HFFc6 (cell line): ENCODE measurements around the gene ATP8A2. TPM values are rescaled to one million over a fixed set of nuclear protein-coding genes. Genes with fewer than 3 reads are reported as not detected.

ENCODE experiments used
- DNase-seq: peaks from one replicate; pipeline ENCODE4 v3.0.0-alpha.2; 2018
- H3K27ac Mint-ChIP-seq: 2 replicates; pipeline ENCODE4 v1.8.0; 2020; ENCODE audit warnings: mild to moderate bottlenecking, mixed read lengths
- H3K27me3 Mint-ChIP-seq: 2 replicates; pipeline ENCODE4 v1.8.0; 2021; ENCODE audit warnings: mild to moderate bottlenecking, moderate library complexity, mixed read lengths; ENCODE audit not compliant: insufficient read depth
- H3K36me3 Mint-ChIP-seq: 2 replicates; pipeline ENCODE4 v1.8.0; 2021; ENCODE audit warnings: low read depth, mixed read lengths
- H3K4me1 Mint-ChIP-seq: 2 replicates; pipeline ENCODE4 v1.8.0; 2020; ENCODE audit warnings: low read depth, mixed read lengths
- H3K4me3 Mint-ChIP-seq: 2 replicates; pipeline ENCODE4 v1.8.0; 2020; ENCODE audit warnings: mild to moderate bottlenecking, moderate library complexity, mixed read lengths
- H3K9me3 Mint-ChIP-seq: 2 replicates; pipeline ENCODE4 v1.8.0; 2020; ENCODE audit warnings: mild to moderate bottlenecking, mixed read lengths
- CTCF ChIP-seq: fragments of 200-600 bp; sonication (generic); IDR thresholded peaks from 2 replicates; pipeline ENCODE4 v1.5.0; 2021; ENCODE audit warnings: antibody characterized with exemption, mild to moderate bottlenecking
- total RNA-seq, 6 experiments: library from RNA; stranded (reverse); fragmentation: NEBNext Ultra II Directional; extraction: Animal tissue kit (Norgen Biotek cat#: 25700); gene quantifications; 2 replicates in 1 of 6; 3 replicates in 5 of 6; pipeline ENCODE4 v1.2.3, GENCODE V29; 2021

ATP8A2 gene
- total RNA-seq, 6 experiments from 2014 or later = 0.02 TPM; not detected in 5

DNA sequence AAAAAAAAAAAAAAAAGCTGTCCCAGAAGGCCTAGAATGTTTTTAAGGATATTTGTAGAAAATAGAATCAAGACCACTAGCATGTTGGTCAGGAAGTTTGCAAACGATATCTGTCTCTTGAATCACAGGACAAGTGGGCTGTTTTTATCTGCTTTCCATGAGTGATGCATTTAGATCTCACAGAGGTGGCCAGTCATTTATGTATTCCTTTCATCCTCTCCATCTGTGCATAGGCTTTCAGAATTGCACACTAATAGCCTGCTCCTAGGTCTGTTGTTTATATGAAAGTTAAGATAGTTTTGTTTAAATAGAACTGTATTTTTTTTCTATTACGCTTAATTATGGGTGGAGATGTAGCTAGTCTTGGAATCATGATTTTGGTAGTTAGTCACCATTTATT, 390.5 kb downstream of the ATP8A2 start:
- no peak for DNase-seq
- peaks cover 49% of the 10 kb centered on the region for H3K9me3 Mint-ChIP-seq
- TF ChIP-seq CTCF = no peak
- H3K36me3 Mint-ChIP-seq = peaks cover 2% of the 10 kb centered on the region; the same call in 1 of the 2 replicates
- H3K27ac Mint-ChIP-seq = no peak overlapping the region
- no peaks in the 10 kb centered on the region; the same call in 1 of the 2 replicates for H3K27me3 Mint-ChIP-seq
- no peaks in the 10 kb centered on the region for H3K4me1 Mint-ChIP-seq
- H3K4me3 Mint-ChIP-seq = no peak overlapping the region

- Mint-ChIP-seq H3K4me3 (no peak overlapping the region), H3K9me3 (peaks cover 43% of the 10 kb centered on the region)
These were observed 391.1 kb downstream of the ATP8A2 start for GRCh38 chr13:25762795-25763377.

DNA sequence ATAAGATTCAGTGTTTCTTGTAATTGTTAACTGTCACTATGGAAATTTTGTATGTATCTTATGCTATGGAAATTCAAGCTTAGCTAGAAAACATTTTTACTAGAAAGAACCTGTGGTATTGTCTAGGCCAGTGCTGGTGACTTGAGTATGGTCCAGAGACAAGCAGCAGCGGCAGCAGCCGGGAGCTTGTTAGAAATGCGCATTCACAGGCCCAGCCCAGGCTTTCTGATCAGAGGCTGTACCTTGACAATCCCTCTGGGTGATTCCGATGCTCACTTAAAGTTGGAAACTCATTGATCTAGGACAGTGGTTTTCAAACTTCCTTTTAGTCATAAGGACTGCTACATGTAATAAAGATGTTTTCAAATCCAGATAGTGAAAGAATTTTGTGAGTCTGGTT, 392.6 kb downstream of the ATP8A2 start:
- no peaks in the 10 kb centered on the region; the same call in 1 of the 2 replicates for H3K36me3 Mint-ChIP-seq

More at GRCh38 chr13:25762795-25763377, 391.1 kb downstream of the ATP8A2 start:
- no peak for DNase-seq
- H3K27me3 Mint-ChIP-seq = no peaks in the 10 kb centered on the region; the same call in 1 of the 2 replicates
- no peak for TF ChIP-seq CTCF
- no peak overlapping the region for H3K27ac Mint-ChIP-seq
- no peaks in the 10 kb centered on the region; the same call in 1 of the 2 replicates for H3K36me3 Mint-ChIP-seq
- H3K4me1 Mint-ChIP-seq = no peaks in the 10 kb centered on the region

DNA sequence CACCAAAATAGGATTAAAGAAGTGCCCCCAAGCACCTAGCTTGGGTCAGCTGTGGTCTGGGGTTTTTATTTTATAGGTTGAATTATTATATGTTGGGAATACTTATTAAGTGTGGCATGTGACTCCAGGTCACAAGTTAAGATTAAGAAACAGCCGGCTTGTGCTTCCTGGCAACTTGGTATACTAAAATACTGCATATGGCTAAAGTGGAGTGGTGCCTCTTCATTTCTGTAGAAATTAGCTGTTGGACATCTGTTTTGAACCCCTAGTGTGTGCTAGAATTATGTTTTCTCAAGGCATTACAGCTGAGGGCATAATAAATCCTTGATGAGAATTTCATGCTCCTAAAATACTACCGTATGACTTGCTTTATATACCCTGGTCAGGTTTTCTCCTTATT, 393.5 kb downstream of the ATP8A2 start:
- no peak overlapping the region for H3K27ac Mint-ChIP-seq
- no peak overlapping the region for H3K4me3 Mint-ChIP-seq
- no peak for TF ChIP-seq CTCF
- H3K9me3 Mint-ChIP-seq = peaks cover 43% of the 10 kb centered on the region
- H3K36me3 Mint-ChIP-seq = no peaks in the 10 kb centered on the region; the same call in 1 of the 2 replicates
- H3K4me1 Mint-ChIP-seq = no peaks in the 10 kb centered on the region
- no peaks in the 10 kb centered on the region; the same call in 1 of the 2 replicates for H3K27me3 Mint-ChIP-seq
- no peak for DNase-seq

More for the DNA sequence above, 392.6 kb downstream of the ATP8A2 start:
- DNase-seq = no peak
- H3K9me3 Mint-ChIP-seq = peaks cover 41% of the 10 kb centered on the region
- no peaks in the 10 kb centered on the region; the same call in 1 of the 2 replicates for H3K27me3 Mint-ChIP-seq
- no peaks in the 10 kb centered on the region for H3K4me1 Mint-ChIP-seq
- no peak overlapping the region for H3K4me3 Mint-ChIP-seq
- H3K27ac Mint-ChIP-seq = no peak overlapping the region
- no peak for TF ChIP-seq CTCF

GRCh38 chr13:25766576-25766975, 394.8 kb downstream of the ATP8A2 start:
- DNase-seq = no peak
- TF ChIP-seq CTCF = no peak
- Mint-ChIP-seq H3K9me3 (peaks cover 43% of the 10 kb centered on the region), H3K36me3 (no peaks in the 10 kb centered on the region; the same call in 1 of the 2 replicates), H3K4me3 (no peak overlapping the region), H3K27ac (no peak overlapping the region), H3K27me3 (no peaks in the 10 kb centered on the region; the same call in 1 of the 2 replicates), H3K4me1 (no peaks in the 10 kb centered on the region)
